GM23338 (cell line): ENCODE results near the gene TIMM10B. TPM values are rescaled to one million over a fixed set of nuclear protein-coding genes. Genes with fewer than 3 reads are reported as not detected.
A peak's percentile ranks its signal among the peaks of the same experiment; 100 is the strongest.

Experiments used
- ATAC-seq: fragments of 200-7000 bp; cut with Tn5 transposase; 3 replicates; pipeline ENCODE4 v1.9.1; 2020
- DNase-seq: peaks from one replicate; pipeline ENCODE4 v3.0.0-alpha.2; 2015; ENCODE audit warnings: low spot score
- H2AFZ ChIP-seq: fragments of 200-600 bp; sonication (generic); 2 replicates; pipeline ENCODE4 v1.8.0; 2016; ENCODE audit warnings: antibody characterized with exemption, mild to moderate bottlenecking, moderate library complexity
- H3F3A ChIP-seq: fragments of 200-600 bp; sonication (generic); replicated peaks from 2 replicates; pipeline ENCODE4 v1.8.0; 2017; ENCODE audit warnings: antibody characterized with exemption, mixed run types, low read depth
- H3K27ac ChIP-seq: fragments of 200-600 bp; sonication (generic); 2 replicates; pipeline ENCODE4 v1.6.1; 2016; ENCODE audit warnings: low read depth
- H3K27me3 ChIP-seq: fragments of 200-600 bp; sonication (generic); 2 replicates; pipeline ENCODE4 v1.8.0; 2016; ENCODE audit warnings: mild to moderate bottlenecking, mixed run types, moderate library complexity; ENCODE audit not compliant: insufficient read depth
- H3K36me3 ChIP-seq: fragments of 200-600 bp; sonication (generic); 2 replicates; pipeline ENCODE4 v1.8.0; 2016; ENCODE audit warnings: mild to moderate bottlenecking; ENCODE audit not compliant: insufficient read depth
- H3K4me1 ChIP-seq: fragments of 200-600 bp; sonication (generic); 2 replicates; pipeline ENCODE4 v1.8.0; 2016; ENCODE audit warnings: mild to moderate bottlenecking, moderate library complexity; ENCODE audit not compliant: insufficient read depth
- H3K4me2 ChIP-seq: fragments of 200-600 bp; sonication (generic); 2 replicates; pipeline ENCODE4 v1.7.1; 2017; ENCODE audit warnings: mixed run types
- H3K4me3 ChIP-seq: fragments of 200-600 bp; sonication (generic); 2 replicates; pipeline ENCODE4 v1.6.1; 2016; ENCODE audit warnings: mixed run types
- H3K79me2 ChIP-seq: fragments of 200-600 bp; sonication (generic); replicated peaks from 2 replicates; pipeline ENCODE4 v1.8.0; 2017; ENCODE audit warnings: mild to moderate bottlenecking; ENCODE audit not compliant: insufficient read depth
- H3K9me2 ChIP-seq: fragments of 200-600 bp; sonication (generic); 2 replicates; pipeline ENCODE4 v1.8.0; 2017; ENCODE audit not compliant: insufficient read depth
- H4K20me1 ChIP-seq: fragments of 200-600 bp; sonication (generic); replicated peaks from 2 replicates; pipeline ENCODE4 v1.8.0; 2017; ENCODE audit warnings: mild to moderate bottlenecking; ENCODE audit not compliant: insufficient read depth
- H3K27ac Mint-ChIP-seq: 2 replicates; pipeline ENCODE4 v1.8.0; 2020; ENCODE audit warnings: inconsistent platforms, mild to moderate bottlenecking, moderate library complexity, mixed read lengths
- H3K27me3 Mint-ChIP-seq: 3 replicates; pipeline ENCODE4 v1.8.0; 2022; ENCODE audit warnings: low read depth, mild to moderate bottlenecking, moderate library complexity, mixed read lengths, inconsistent platforms; ENCODE audit not compliant: insufficient read depth, poor library complexity
- H3K36me3 Mint-ChIP-seq: 3 replicates; pipeline ENCODE4 v1.8.0; 2021; ENCODE audit warnings: low read depth, mild to moderate bottlenecking, inconsistent platforms, moderate library complexity, mixed read lengths
- H3K4me1 Mint-ChIP-seq: 3 replicates; pipeline ENCODE4 v1.8.0; 2020; ENCODE audit warnings: mild to moderate bottlenecking, inconsistent platforms, mixed read lengths
- H3K4me3 Mint-ChIP-seq: 3 replicates; pipeline ENCODE4 v1.8.0; 2021; ENCODE audit warnings: moderate library complexity, mild to moderate bottlenecking, inconsistent platforms, mixed read lengths
- H3K9me3 Mint-ChIP-seq: 3 replicates; pipeline ENCODE4 v1.8.0; 2020; ENCODE audit warnings: moderate library complexity, mild to moderate bottlenecking, inconsistent platforms, mixed read lengths
- CREB1 ChIP-seq: fragments of 250-450 bp; sonication (Bioruptor Pico); IDR thresholded peaks from 2 replicates; pipeline ENCODE4 v1.5.0; 2020; ENCODE audit warnings: low read depth, mild to moderate bottlenecking, moderate library complexity
- EZH2 ChIP-seq: fragments of 200-600 bp; sonication (generic); IDR thresholded peaks from one replicate; pipeline ENCODE4 v1.8.0; 2017; ENCODE audit warnings: antibody characterized with exemption, mild to moderate bottlenecking, low read depth; ENCODE audit not compliant: unreplicated experiment
- EZH2phosphoT487 ChIP-seq: fragments of 200-600 bp; sonication (generic); IDR thresholded peaks from one replicate; pipeline ENCODE4 v1.8.1; 2018; ENCODE audit warnings: antibody characterized with exemption; ENCODE audit not compliant: unreplicated experiment
- JUNB ChIP-seq: IDR thresholded peaks from one replicate; pipeline ENCODE4 v1.6.1; 2016; ENCODE audit warnings: antibody characterized with exemption; ENCODE audit not compliant: unreplicated experiment
- NANOG ChIP-seq: IDR thresholded peaks from 2 replicates; pipeline ENCODE4 v1.6.1; 2016; ENCODE audit warnings: antibody characterized with exemption, borderline replicate concordance
- POLR2AphosphoS5 ChIP-seq: IDR thresholded peaks from 2 replicates; pipeline ENCODE4 v1.6.1; 2016; ENCODE audit warnings: antibody characterized with exemption, low read depth
- STAT1 ChIP-seq: IDR thresholded peaks from one replicate; pipeline ENCODE4 v1.6.1; 2016; ENCODE audit warnings: antibody characterized with exemption; ENCODE audit not compliant: unreplicated experiment
- ZNF114 ChIP-seq: fragments of 250-450 bp; sonication (Bioruptor Pico); IDR thresholded peaks from 2 replicates; pipeline ENCODE4 v1.5.0; 2020; ENCODE audit warnings: mild to moderate bottlenecking, moderate library complexity
- ZNF331 ChIP-seq: fragments of 250-450 bp; sonication (Bioruptor Pico); IDR thresholded peaks from 2 replicates; pipeline ENCODE4 v1.5.0; 2020; ENCODE audit warnings: low read depth, mild to moderate bottlenecking, moderate library complexity
- polyA plus RNA-seq: library from polyadenylated mRNA; unstranded; fragments of >200 nt; fragmentation: Nextera tagmentation; extraction: Ambion mirVana; gene quantifications from 2 replicates; pipeline ENCODE4 v1.2.1, GENCODE V29; 2016
- total RNA-seq: library from RNA; depleted of rRNA; stranded (reverse); fragments of >200 nt; shearing (Covaris generic); gene quantifications from 2 replicates; pipeline ENCODE4 v1.2.3, GENCODE V29; 2014
- TF ChIP-seq, protein P1 (sequence below): IDR thresholded peaks from one replicate; pipeline ENCODE4 v1.6.1; 2018; ENCODE audit warnings: antibody characterized with exemption; ENCODE audit not compliant: unreplicated experiment
- TF ChIP-seq, protein P2 (sequence below): fragments of 250-450 bp; sonication (Bioruptor Pico); IDR thresholded peaks from 2 replicates; pipeline ENCODE4 v1.5.0; 2020; ENCODE audit warnings: mild to moderate bottlenecking, moderate library complexity

Gene TIMM10B
- total and polyA plus RNA-seq, 2 experiments from 2014 or later: 30.8 to 54.2 TPM

DNA sequence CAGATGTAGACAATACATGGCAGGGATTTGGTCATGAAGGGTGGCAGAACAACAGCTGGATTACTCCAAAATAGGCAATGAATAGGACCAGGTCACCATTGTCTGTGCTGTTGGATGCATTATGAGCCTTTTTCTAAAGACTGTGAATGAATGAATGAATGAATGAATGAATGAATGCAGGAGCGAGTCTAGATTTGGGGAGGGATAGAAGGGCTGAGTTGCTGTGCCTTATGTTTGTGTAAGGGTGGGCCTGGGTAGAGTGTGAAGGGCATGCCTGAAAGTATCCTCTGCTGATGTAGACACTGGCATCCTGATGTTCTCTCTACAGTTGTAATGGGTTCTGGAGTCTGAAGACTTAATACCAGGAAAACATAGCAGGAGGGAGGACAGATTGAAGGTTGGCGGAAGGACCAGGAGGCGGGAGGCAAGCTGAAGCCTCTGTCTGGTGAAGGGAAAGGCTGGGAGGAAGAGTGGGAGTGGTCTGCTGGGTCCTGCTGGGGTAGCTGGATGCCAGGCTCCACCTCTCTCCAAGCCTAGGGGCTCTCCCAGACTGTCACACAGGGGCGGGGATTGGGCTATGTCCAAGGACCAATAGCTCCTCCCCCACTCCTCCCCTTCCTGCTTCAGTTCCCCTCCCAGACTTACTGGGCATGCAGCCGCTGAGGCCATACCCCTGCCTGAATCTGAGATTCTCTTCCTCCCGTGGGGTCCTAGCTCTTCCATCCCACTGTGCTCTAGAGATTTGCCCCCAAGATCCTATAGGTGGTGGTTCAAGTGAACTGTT is 12.4 kb upstream of the TIMM10B start:
- Mint-ChIP-seq H3K4me1 (peaks cover 9% of the 10 kb centered on the region), H3K4me3 (no peak overlapping the region), H3K9me3 (no peaks in the 10 kb centered on the region), H3K36me3 (no peaks in the 10 kb centered on the region), H3K27ac (no peak overlapping the region), H3K27me3 (peaks cover 2% of the 10 kb centered on the region)
- Histone ChIP-seq H3K36me3 (no peaks in the 10 kb centered on the region), H3K4me2 (peak overlapping the region; percentile 64), H2AFZ (peak overlapping the region; percentile 61; the same call in 1 of the 2 replicates), H3F3A (no peaks in the 10 kb centered on the region), H3K27me3 (no peaks in the 10 kb centered on the region), H3K4me1 (peaks cover 14% of the 10 kb centered on the region), H3K4me3 (no peak overlapping the region), H3K27ac (peak overlapping the region; percentile 51; the same call in 1 of the 2 replicates), H4K20me1 (no peaks in the 10 kb centered on the region; the same call in 1 of the 2 replicates), H3K79me2 (no peaks in the 10 kb centered on the region), H3K9me2 (no peaks in the 10 kb centered on the region)
- peak; percentile 96 for ATAC-seq
- TF ChIP-seq NANOG (no peak), POLR2AphosphoS5 (peak; percentile 87)
- DNase-seq: peak; percentile 100

DNA sequence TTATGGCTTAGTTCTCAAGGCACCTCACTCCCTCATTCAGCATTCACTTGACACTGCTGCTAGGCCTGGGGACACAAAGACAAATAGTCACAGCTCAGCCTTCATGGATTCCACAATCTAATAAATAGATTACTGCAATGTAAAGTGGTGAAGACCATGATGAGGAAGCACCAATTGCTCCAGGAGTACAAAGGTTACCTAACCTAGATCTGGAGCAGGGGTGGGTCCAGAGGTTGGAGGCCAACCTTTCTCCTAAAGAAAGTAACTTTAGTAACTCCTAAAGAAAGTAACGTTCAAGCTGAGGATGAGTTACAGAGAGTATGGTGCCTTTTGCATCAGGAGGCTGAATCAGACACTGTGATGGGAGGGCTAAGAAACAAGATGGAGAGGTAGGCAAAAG is 11.7 kb upstream of the TIMM10B start:
- Histone ChIP-seq H3K4me3 (no peak overlapping the region), H3K9me2 (no peaks in the 10 kb centered on the region), H3K27me3 (no peaks in the 10 kb centered on the region), H3K4me1 (peaks cover 18% of the 10 kb centered on the region), H3K36me3 (no peaks in the 10 kb centered on the region), H2AFZ (peak overlapping the region; percentile 61; the same call in 1 of the 2 replicates), H3K79me2 (no peaks in the 10 kb centered on the region), H3F3A (0 out of 2 replicates have a peak, but pooled peaks cover 5% of the 10 kb centered on the region), H3K27ac (no peak overlapping the region), H3K4me2 (0 out of 2 replicates have a peak overlapping the region, but pooled peaks have one; percentile 21), H4K20me1 (no peaks in the 10 kb centered on the region; the same call in 1 of the 2 replicates)
- DNase-seq (no peak), ATAC-seq (no peak)
- no peak overlapping the region for H3K4me3 Mint-ChIP-seq
- H3K4me1 Mint-ChIP-seq: peaks cover 14% of the 10 kb centered on the region
- no peaks in the 10 kb centered on the region for H3K9me3 Mint-ChIP-seq
- H3K36me3 Mint-ChIP-seq: no peaks in the 10 kb centered on the region
- no peak overlapping the region for H3K27ac Mint-ChIP-seq
- peaks cover 6% of the 10 kb centered on the region for H3K27me3 Mint-ChIP-seq
- TF ChIP-seq STAT1: no peak
- no peak for TF ChIP-seq ZNF114
- no peak for TF ChIP-seq JUNB
- TF ChIP-seq, protein P1, sequence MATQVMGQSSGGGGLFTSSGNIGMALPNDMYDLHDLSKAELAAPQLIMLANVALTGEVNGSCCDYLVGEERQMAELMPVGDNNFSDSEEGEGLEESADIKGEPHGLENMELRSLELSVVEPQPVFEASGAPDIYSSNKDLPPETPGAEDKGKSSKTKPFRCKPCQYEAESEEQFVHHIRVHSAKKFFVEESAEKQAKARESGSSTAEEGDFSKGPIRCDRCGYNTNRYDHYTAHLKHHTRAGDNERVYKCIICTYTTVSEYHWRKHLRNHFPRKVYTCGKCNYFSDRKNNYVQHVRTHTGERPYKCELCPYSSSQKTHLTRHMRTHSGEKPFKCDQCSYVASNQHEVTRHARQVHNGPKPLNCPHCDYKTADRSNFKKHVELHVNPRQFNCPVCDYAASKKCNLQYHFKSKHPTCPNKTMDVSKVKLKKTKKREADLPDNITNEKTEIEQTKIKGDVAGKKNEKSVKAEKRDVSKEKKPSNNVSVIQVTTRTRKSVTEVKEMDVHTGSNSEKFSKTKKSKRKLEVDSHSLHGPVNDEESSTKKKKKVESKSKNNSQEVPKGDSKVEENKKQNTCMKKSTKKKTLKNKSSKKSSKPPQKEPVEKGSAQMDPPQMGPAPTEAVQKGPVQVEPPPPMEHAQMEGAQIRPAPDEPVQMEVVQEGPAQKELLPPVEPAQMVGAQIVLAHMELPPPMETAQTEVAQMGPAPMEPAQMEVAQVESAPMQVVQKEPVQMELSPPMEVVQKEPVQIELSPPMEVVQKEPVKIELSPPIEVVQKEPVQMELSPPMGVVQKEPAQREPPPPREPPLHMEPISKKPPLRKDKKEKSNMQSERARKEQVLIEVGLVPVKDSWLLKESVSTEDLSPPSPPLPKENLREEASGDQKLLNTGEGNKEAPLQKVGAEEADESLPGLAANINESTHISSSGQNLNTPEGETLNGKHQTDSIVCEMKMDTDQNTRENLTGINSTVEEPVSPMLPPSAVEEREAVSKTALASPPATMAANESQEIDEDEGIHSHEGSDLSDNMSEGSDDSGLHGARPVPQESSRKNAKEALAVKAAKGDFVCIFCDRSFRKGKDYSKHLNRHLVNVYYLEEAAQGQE: no peak
- no peak for TF ChIP-seq CREB1
- TF ChIP-seq POLR2AphosphoS5: no peak
- no peak for TF ChIP-seq ZNF331 (CRISPR knock-in tag)
- TF ChIP-seq, protein P2, sequence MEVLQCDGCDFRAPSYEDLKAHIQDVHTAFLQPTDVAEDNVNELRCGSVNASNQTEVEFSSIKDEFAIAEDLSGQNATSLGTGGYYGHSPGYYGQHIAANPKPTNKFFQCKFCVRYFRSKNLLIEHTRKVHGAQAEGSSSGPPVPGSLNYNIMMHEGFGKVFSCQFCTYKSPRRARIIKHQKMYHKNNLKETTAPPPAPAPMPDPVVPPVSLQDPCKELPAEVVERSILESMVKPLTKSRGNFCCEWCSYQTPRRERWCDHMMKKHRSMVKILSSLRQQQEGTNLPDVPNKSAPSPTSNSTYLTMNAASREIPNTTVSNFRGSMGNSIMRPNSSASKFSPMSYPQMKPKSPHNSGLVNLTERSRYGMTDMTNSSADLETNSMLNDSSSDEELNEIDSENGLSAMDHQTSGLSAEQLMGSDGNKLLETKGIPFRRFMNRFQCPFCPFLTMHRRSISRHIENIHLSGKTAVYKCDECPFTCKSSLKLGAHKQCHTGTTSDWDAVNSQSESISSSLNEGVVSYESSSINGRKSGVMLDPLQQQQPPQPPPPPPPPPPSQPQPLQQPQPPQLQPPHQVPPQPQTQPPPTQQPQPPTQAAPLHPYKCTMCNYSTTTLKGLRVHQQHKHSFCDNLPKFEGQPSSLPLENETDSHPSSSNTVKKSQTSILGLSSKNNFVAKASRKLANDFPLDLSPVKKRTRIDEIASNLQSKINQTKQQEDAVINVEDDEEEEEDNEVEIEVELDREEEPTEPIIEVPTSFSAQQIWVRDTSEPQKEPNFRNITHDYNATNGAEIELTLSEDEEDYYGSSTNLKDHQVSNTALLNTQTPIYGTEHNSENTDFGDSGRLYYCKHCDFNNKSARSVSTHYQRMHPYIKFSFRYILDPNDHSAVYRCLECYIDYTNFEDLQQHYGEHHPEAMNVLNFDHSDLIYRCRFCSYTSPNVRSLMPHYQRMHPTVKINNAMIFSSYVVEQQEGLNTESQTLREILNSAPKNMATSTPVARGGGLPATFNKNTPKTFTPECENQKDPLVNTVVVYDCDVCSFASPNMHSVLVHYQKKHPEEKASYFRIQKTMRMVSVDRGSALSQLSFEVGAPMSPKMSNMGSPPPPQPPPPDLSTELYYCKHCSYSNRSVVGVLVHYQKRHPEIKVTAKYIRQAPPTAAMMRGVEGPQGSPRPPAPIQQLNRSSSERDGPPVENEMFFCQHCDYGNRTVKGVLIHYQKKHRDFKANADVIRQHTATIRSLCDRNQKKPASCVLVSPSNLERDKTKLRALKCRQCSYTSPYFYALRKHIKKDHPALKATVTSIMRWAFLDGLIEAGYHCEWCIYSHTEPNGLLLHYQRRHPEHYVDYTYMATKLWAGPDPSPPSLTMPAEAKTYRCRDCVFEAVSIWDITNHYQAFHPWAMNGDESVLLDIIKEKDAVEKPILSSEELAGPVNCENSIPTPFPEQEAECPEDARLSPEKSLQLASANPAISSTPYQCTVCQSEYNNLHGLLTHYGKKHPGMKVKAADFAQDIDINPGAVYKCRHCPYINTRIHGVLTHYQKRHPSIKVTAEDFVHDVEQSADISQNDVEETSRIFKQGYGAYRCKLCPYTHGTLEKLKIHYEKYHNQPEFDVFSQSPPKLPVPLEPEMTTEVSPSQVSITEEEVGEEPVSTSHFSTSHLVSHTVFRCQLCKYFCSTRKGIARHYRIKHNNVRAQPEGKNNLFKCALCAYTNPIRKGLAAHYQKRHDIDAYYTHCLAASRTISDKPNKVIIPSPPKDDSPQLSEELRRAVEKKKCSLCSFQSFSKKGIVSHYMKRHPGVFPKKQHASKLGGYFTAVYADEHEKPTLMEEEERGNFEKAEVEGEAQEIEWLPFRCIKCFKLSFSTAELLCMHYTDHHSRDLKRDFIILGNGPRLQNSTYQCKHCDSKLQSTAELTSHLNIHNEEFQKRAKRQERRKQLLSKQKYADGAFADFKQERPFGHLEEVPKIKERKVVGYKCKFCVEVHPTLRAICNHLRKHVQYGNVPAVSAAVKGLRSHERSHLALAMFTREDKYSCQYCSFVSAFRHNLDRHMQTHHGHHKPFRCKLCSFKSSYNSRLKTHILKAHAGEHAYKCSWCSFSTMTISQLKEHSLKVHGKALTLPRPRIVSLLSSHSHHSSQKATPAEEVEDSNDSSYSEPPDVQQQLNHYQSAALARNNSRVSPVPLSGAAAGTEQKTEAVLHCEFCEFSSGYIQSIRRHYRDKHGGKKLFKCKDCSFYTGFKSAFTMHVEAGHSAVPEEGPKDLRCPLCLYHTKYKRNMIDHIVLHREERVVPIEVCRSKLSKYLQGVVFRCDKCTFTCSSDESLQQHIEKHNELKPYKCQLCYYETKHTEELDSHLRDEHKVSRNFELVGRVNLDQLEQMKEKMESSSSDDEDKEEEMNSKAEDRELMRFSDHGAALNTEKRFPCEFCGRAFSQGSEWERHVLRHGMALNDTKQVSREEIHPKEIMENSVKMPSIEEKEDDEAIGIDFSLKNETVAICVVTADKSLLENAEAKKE (CRISPR knock-in tag): no peak
- TF ChIP-seq EZH2: no peak
- TF ChIP-seq NANOG: no peak
- no peak for TF ChIP-seq EZH2phosphoT487
